Myocyte (in vitro differentiated cells): ENCODE data around the gene SYS1. TPM values are rescaled to one million over a fixed set of nuclear protein-coding genes. Genes with fewer than 3 reads are reported as not detected.
A peak's percentile ranks its signal among the peaks of the same experiment; 100 is the strongest.

Experiments used
- DNase-seq: peaks from one replicate; pipeline ENCODE4 v3.0.0-alpha.2; 2012; ENCODE audit warnings: low read depth
- polyA plus RNA-seq: library from polyadenylated mRNA; unstranded; fragments of >200 nt; gene quantifications from one replicate; pipeline ENCODE4 v1.2.1, GENCODE V29; 2012; ENCODE audit warnings: missing spikeins
- total RNA-seq: library from RNA; depleted of rRNA; stranded (reverse); fragments of >200 nt; gene quantifications from 2 replicates; pipeline ENCODE4 v1.2.3, GENCODE V29; 2014

The SYS1 gene
- 12.7 and 13.2 TPM in 2 replicates for total RNA-seq
- polyA plus RNA-seq, result 16.8 TPM

- DNase-seq, result peak; percentile 99
These were observed at the start of gene SYS1 for GRCh38 chr20:45362804-45363610. Gene SYS1, plus strand, starts transcription at chr20:45363156. Its CDS starts 376 bp downstream, at chr20:45363532.

- no peak for DNase-seq
These were observed 49.0 kb upstream of the SYS1 start for GRCh38 chr20:45313943-45314342.

GRCh38 chr20:45315672-45316071 is 47.3 kb upstream of the SYS1 start:
- DNase-seq, result no peak

- DNase-seq, result no peak
These were observed 46.5 kb upstream of the SYS1 start for GRCh38 chr20:45316150-45317080.

- no peak for DNase-seq
These were observed 45.1 kb upstream of the SYS1 start for GRCh38 chr20:45317826-45318225.

GRCh38 chr20:45318386-45318939 is 44.5 kb upstream of the SYS1 start:
- no peak for DNase-seq

- no peak for DNase-seq
These were observed 44.0 kb upstream of the SYS1 start for GRCh38 chr20:45318948-45319347.

- no peak for DNase-seq
These were observed 41.9 kb upstream of the SYS1 start for GRCh38 chr20:45320948-45321595.

- DNase-seq, result peak; percentile 96
These were observed 40.0 kb upstream of the SYS1 start for GRCh38 chr20:45322952-45323383.

GRCh38 chr20:45323731-45324130 is 39.2 kb upstream of the SYS1 start:
- peak; percentile 74 for DNase-seq

GRCh38 chr20:45325371-45325770 is 37.6 kb upstream of the SYS1 start:
- peak; percentile 56 for DNase-seq

GRCh38 chr20:45328451-45328850 is 34.5 kb upstream of the SYS1 start:
- no peak for DNase-seq

- no peak for DNase-seq
These were observed 33.2 kb upstream of the SYS1 start for GRCh38 chr20:45329497-45330319.

GRCh38 chr20:45330476-45330875 is 32.5 kb upstream of the SYS1 start:
- no peak for DNase-seq

GRCh38 chr20:45336530-45337366 is 26.2 kb upstream of the SYS1 start:
- peak; percentile 78 for DNase-seq

GRCh38 chr20:45337367-45338120 is 25.4 kb upstream of the SYS1 start:
- DNase-seq, result peak; percentile 96

GRCh38 chr20:45338121-45339030 is 24.6 kb upstream of the SYS1 start:
- no peak for DNase-seq

- DNase-seq, result no peak
These were observed 23.9 kb upstream of the SYS1 start for GRCh38 chr20:45339084-45339483.
